HG03196 (cell line): Measurements from ENCODE around the gene NFKBIE.
A peak's percentile ranks its signal among the peaks of the same experiment; 100 is the strongest.

Source experiments
- ATAC-seq: cut with Tn5 transposase; IDR thresholded peaks from one replicate; pipeline ENCODE4 v1.9.1; 2021; ENCODE audit not compliant: unreplicated experiment

NFKBIE gene

GRCh38 chr6:44272999-44273566 lies 7.7 kb upstream of the NFKBIE start:
- ATAC-seq = no peak

GRCh38 chr6:44272529-44272928 lies 7.2 kb upstream of the NFKBIE start:
- ATAC-seq = no peak

GRCh38 chr6:44271914-44272313 lies 6.6 kb upstream of the NFKBIE start:
- ATAC-seq = no peak

- ATAC-seq = no peak
These were observed 6.0 kb upstream of the NFKBIE start for GRCh38 chr6:44271406-44271723.

DNA sequence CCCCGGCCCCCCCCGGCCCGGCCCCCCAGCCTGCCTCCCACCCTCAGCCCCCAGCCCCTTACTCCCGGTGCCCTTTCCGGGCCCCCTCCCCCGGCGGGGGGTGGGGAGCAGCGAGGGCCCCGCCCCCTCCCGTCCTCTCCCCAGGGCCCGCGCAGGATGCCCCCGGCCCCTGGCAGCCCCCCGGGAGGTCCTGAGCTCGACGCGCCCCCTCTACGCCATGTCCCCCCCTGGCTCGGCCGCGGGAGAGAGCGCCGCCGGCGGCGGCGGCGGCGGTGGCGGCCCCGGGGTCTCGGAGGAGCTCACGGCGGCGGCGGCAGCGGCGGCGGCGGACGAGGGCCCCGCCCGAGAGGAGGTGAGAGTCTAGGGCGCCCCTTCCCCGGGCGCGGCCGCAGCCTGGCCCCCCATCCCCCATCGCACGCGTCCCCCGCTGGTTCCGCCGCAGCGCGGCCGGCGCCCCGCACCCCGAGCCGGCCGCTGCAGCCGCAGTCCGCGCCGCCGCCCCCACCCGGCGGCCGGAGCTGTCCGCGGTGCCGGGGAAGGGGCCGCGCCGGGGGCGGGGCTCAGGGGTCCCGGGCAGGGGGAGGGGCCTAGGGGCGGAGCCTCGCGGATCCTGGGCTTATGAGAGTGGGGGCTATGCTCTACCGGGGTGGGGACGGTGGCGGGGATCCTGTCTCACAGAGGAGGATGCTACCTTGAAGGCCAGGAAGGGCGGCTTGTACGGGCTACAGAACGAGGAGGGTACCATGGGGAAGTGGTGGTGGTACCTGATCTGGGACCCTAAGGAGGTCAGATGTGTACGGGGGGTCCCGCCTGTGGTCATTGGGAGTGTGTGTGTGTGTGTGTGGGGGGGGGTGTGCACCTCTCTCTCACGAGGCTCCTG lies 5.4 kb upstream of the NFKBIE start:
- no peak for ATAC-seq

DNA sequence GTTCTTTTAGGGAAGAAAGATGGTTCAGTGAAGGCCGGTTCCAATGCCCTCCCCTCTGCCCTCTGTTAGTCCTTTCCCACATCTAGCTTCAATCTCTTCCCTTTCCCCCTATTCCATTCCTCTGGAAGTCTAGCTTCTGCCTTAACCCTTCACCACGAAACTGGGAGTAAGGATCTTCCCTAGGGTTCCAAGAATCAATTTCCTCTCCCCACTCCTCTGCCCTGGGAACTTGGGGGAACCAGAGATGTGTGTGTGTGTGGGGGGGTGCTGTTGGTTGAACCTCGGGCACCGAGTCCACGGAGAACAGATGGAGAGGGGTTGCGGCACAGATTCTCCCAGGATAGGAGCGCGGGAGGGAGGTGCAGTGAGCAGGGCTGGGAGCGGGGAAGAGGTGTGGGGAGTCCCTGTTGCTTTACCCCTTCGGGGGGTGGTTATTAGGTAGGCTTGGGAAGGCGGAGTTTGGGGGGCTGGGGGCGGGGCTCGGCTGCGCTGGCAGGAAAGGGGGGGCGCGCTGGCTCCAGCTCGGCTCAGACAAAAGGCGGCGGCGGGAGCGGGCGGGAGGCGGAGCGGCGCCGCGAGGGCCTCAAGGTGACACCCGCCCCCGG lies 4.7 kb upstream of the NFKBIE start, which contains the start of gene TMEM151B:
TMEM151B (plus strand) TSS at position 530 of the 605 bp plus-strand sequence. CDS start 293 bp downstream, outside the sequence.
- ATAC-seq = no peak

GRCh38 chr6:44269178-44269920 lies 4.0 kb upstream of the NFKBIE start:
- ATAC-seq = no peak

GRCh38 chr6:44268095-44268628 lies 2.8 kb upstream of the NFKBIE start:
- ATAC-seq = no peak

DNA sequence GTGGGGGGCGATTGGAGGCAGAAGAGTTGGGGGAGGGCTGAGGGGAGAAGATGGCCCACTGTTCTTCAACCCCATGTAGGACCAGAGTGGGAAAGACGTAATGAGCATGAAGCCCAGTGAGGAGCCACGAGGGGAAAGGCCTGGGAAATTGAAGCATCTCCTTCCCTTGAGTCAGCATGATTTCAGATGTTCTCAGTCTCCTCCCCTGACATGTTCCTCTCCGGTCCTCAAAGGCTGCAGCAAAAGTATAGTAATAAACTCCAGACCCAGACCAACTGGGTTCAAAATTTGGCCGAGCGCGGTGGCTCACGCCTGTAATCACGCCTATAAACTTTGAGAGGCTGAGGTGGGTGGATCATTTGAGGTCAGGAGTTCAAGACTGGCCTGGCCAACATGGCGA lies 1.9 kb upstream of the NFKBIE start:
- ATAC-seq = no peak

DNA sequence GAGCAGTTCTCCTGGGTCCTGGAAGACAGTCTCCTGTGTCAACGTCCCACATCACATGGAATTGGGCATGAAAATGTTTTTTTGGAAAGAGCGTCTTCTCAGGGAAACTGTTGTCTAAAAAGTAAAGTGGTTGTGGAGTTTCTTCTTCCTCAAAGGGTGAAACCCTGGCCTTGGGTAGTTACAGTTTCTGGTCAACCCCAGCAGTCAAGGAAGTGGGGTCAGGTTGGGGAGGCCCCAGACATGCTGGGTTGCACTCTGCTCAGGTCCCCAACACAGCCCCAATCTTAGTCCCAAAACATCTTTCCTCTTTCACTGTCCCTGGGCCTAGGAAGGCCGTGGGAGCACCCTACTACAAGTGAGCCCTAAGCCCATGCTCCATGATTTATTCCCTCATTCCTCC lies 996 bp upstream of the NFKBIE start:
- ATAC-seq = peak; percentile 29

DNA sequence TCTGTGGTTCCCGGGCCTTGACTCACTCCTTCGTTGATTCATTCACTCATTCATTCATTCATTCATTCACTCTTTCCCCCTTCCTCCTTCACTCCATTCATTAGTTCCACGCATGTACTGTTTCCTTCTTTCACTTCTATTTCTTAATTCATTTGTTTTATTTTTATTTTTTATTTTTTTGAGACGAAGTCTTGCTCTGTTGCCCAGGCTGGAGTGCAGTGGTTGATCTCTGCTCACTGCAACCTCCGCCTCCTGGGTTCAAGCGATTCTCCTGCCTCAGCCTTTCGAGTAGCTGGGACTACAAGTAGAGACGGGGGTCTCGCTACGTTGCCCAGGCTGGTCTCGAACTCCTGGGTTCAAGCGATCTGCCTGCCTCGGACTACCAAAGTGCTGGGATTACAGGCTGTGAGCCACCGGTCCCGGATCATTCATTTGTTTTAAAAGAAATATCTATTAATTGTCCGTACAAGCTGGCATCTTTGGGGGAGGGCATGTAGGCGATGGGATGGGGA lies 427 bp upstream of the NFKBIE start:
- ATAC-seq = no peak

- ATAC-seq = peak; percentile 29
These were observed 971 bp downstream of the NFKBIE start for GRCh38 chr6:44264154-44265006.

GRCh38 chr6:44263354-44264100 lies 1.8 kb downstream of the NFKBIE start:
- no peak for ATAC-seq

- ATAC-seq = no peak
These were observed 2.6 kb downstream of the NFKBIE start for GRCh38 chr6:44262467-44263353.

- no peak for ATAC-seq
These were observed 3.8 kb downstream of the NFKBIE start for GRCh38 chr6:44261581-44261980.

- ATAC-seq = no peak
These were observed 4.7 kb downstream of the NFKBIE start for GRCh38 chr6:44260451-44261297.

DNA sequence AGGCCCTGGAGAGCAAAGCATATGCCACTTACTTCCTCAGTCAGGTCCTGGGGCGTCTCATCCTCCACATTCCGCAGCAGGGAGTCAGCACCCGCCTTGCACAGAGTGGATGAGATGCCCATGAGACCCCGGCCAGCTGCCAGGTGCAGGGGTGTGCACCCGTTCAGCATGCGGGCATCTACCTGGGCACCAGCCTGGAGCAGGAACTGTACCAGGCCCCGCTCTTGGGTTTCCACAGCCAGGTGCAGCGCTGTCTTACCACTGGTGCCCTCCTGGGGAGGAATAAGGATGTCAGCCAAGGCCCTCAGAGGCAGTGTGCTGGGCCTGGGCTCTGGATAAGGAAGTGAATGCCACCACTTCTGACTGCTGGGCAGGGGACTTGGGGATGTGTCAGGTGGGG lies 5.3 kb downstream of the NFKBIE start:
- ATAC-seq = no peak
